NCI-H748 treated with DMSO at 0.1 percent for 48 hours (cell line): ENCODE results near the gene FADS2.
"Not testable (repeated sequence)": the region's sequence is repeated elsewhere in the genome, so short reads cannot be mapped to it uniquely, and the experiment has no call there.

Source experiments
- DNase-seq: peaks from one replicate; lab custom pipeline; 2025; lab: John Stamatoyannopoulos, UW

The FADS2 gene

GRCh38 chr11:61868571-61869428 is 40.7 kb downstream of the FADS2 start:
- DNase-seq = no peak

GRCh38 chr11:61869429-61869707 is 41.3 kb downstream of the FADS2 start:
- no peak for DNase-seq

- DNase-seq = no peak
Observed at GRCh38 chr11:61869708-61870451, 41.8 kb downstream of the FADS2 start.

- no peak for DNase-seq
Observed at GRCh38 chr11:61870541-61871031, 42.5 kb downstream of the FADS2 start.

GRCh38 chr11:61871158-61871597 is 43.1 kb downstream of the FADS2 start:
- peak; percentile 73 for DNase-seq

- DNase-seq = no peak
Observed at GRCh38 chr11:61872935-61873565, 45.0 kb downstream of the FADS2 start.

- DNase-seq = no peak
Observed at GRCh38 chr11:61873588-61874376, 45.7 kb downstream of the FADS2 start.

GRCh38 chr11:61874377-61874809 is 46.3 kb downstream of the FADS2 start:
- DNase-seq = no peak

GRCh38 chr11:61874853-61875252 is 46.8 kb downstream of the FADS2 start:
- DNase-seq = no peak

- no peak for DNase-seq
Observed at GRCh38 chr11:61875698-61876097, 47.6 kb downstream of the FADS2 start.

- DNase-seq = no peak
Observed at GRCh38 chr11:61879152-61879551, 51.1 kb downstream of the FADS2 start.

GRCh38 chr11:61880031-61880430 is 51.9 kb downstream of the FADS2 start:
- no peak for DNase-seq

- DNase-seq = no peak
Observed at GRCh38 chr11:61880454-61880853, 52.4 kb downstream of the FADS2 start.

- no peak for DNase-seq
Observed at GRCh38 chr11:61881397-61881796, 53.3 kb downstream of the FADS2 start.

GRCh38 chr11:61882267-61882666 is 54.2 kb downstream of the FADS2 start:
- not testable (repeated sequence) for DNase-seq

GRCh38 chr11:61882879-61883278 is 54.8 kb downstream of the FADS2 start:
- DNase-seq = no peak

- no peak for DNase-seq
Observed at GRCh38 chr11:61883327-61883726, 55.2 kb downstream of the FADS2 start.

GRCh38 chr11:61883947-61884346 is 55.8 kb downstream of the FADS2 start:
- no peak for DNase-seq

- DNase-seq = no peak
Observed at GRCh38 chr11:61885166-61885778, 57.2 kb downstream of the FADS2 start.

GRCh38 chr11:61885784-61886580 is 57.9 kb downstream of the FADS2 start:
- DNase-seq = no peak

- no peak for DNase-seq
Observed at GRCh38 chr11:61886643-61887042, 58.5 kb downstream of the FADS2 start.
